ENCODE data around the gene CCDC88A.

CCDC88A gene

DNA sequence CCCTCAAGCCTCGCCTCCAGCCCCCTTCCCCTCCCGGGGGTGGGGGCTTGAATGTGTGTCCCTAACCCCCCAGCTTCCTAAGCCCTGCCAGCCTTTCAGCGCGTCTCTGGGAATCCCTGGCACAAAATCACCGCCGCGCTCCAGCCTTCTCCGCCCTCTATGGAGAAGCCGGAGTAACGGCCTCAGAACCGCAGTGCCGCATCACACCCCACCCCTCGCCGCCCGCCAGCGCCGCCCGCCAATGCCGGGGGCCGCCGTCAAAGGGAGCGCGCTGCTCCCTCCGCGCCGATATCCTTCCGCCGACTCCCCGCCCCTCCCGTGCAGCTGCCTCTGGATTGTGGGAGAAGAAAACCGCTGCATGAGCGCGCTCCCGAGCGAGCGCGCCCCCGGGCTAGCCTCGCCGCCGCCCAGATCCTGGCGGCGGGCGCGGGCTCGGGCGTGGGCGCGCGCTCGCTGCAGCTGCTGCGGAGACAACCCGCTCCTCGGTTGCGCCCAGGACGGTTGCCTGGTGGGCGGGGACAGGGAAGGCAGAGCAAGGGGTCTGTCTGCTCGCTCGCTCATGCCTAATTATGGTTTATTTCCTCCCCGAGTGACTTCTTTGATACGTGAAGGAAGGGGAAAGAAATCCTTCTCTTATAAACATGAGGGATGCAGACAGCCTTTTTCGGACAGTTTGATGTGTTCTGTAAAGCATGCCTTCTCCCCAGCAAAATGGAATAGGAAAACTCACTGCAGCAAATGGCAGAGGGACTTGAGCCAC lies at the start of gene CCDC88A (continued):
- TF ChIP-seq, protein P1, sequence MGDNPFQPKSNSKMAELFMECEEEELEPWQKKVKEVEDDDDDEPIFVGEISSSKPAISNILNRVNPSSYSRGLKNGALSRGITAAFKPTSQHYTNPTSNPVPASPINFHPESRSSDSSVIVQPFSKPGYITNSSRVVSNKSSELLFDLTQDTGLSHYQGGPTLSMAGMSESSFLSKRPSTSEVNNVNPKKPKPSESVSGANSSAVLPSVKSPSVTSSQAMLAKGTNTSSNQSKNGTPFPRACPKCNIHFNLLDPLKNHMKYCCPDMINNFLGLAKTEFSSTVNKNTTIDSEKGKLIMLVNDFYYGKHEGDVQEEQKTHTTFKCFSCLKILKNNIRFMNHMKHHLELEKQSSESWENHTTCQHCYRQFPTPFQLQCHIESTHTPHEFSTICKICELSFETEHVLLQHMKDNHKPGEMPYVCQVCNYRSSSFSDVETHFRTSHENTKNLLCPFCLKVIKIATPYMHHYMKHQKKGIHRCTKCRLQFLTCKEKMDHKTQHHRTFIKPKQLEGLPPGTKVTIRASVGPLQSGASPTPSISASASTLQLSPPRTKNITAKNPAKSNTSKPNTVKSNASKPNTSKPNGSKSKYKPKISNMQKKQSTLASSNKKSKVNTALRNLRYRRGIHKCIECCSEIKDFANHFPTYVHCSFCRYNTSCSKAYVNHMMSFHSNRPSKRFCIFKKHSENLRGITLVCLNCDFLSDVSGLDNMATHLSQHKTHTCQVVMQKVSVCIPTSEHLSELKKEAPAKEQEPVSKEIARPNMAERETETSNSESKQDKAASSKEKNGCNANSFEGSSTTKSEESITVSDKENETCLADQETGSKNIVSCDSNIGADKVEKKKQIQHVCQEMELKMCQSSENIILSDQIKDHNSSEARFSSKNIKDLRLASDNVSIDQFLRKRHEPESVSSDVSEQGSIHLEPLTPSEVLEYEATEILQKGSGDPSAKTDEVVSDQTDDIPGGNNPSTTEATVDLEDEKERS (tag by site-specific recombination; IDR thresholded peaks at IDR 0.05), result 0 out of 2 replicates have a peak, but pooled peaks have one; percentile 70
- TF ChIP-seq ZNF354C (tag by site-specific recombination; IDR thresholded peaks at IDR 0.05; ENCODE audit: borderline replicate concordance, low read depth) (no peak), ZNF621 (tag by site-specific recombination; IDR thresholded peaks at IDR 0.05) (no peak), ZNF404 (tag by site-specific recombination; IDR thresholded peaks at IDR 0.05) (no peak), ZFP69B (tag by site-specific recombination; IDR thresholded peaks at IDR 0.05) (peak; percentile 83), HOXA7 (CRISPR knock-in tag; IDR thresholded peaks at IDR 0.05; ENCODE audit: borderline replicate concordance) (no peak), ZNF558 (tag by site-specific recombination; IDR thresholded peaks at IDR 0.05) (no peak), MZF1 (tag by site-specific recombination; IDR thresholded peaks at IDR 0.05; ENCODE audit: borderline replicate concordance) (0 out of 2 replicates have a peak, but pooled peaks have one; percentile 24), ZNF677 (tag by site-specific recombination; IDR thresholded peaks at IDR 0.05) (peak; percentile 46; the same call in 1 of the 2 replicates), GLI2 (tag by site-specific recombination; IDR thresholded peaks at IDR 0.05; ENCODE audit: borderline replicate concordance, low read depth) (no peak), ZNF133 (tag by site-specific recombination; IDR thresholded peaks at IDR 0.05) (no peak), ZNF335 (tag by site-specific recombination; conservative IDR thresholded peaks at IDR 0.05) (0 out of 2 replicates have a peak, but pooled peaks have one; percentile 63), ZNF473 (tag by site-specific recombination; IDR thresholded peaks at IDR 0.05) (no peak), ZNF510 (tag by site-specific recombination; IDR thresholded peaks at IDR 0.05; ENCODE audit: insufficient replicate concordance) (peak; percentile 18), ZNF221 (tag by site-specific recombination; IDR thresholded peaks at IDR 0.05; ENCODE audit: borderline replicate concordance) (peak; percentile 96; the same call in 1 of the 2 replicates)
- TF ChIP-seq, protein P2, sequence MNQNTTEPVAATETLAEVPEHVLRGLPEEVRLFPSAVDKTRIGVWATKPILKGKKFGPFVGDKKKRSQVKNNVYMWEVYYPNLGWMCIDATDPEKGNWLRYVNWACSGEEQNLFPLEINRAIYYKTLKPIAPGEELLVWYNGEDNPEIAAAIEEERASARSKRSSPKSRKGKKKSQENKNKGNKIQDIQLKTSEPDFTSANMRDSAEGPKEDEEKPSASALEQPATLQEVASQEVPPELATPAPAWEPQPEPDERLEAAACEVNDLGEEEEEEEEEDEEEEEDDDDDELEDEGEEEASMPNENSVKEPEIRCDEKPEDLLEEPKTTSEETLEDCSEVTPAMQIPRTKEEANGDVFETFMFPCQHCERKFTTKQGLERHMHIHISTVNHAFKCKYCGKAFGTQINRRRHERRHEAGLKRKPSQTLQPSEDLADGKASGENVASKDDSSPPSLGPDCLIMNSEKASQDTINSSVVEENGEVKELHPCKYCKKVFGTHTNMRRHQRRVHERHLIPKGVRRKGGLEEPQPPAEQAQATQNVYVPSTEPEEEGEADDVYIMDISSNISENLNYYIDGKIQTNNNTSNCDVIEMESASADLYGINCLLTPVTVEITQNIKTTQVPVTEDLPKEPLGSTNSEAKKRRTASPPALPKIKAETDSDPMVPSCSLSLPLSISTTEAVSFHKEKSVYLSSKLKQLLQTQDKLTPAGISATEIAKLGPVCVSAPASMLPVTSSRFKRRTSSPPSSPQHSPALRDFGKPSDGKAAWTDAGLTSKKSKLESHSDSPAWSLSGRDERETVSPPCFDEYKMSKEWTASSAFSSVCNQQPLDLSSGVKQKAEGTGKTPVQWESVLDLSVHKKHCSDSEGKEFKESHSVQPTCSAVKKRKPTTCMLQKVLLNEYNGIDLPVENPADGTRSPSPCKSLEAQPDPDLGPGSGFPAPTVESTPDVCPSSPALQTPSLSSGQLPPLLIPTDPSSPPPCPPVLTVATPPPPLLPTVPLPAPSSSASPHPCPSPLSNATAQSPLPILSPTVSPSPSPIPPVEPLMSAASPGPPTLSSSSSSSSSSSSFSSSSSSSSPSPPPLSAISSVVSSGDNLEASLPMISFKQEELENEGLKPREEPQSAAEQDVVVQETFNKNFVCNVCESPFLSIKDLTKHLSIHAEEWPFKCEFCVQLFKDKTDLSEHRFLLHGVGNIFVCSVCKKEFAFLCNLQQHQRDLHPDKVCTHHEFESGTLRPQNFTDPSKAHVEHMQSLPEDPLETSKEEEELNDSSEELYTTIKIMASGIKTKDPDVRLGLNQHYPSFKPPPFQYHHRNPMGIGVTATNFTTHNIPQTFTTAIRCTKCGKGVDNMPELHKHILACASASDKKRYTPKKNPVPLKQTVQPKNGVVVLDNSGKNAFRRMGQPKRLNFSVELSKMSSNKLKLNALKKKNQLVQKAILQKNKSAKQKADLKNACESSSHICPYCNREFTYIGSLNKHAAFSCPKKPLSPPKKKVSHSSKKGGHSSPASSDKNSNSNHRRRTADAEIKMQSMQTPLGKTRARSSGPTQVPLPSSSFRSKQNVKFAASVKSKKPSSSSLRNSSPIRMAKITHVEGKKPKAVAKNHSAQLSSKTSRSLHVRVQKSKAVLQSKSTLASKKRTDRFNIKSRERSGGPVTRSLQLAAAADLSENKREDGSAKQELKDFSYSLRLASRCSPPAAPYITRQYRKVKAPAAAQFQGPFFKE (tag by site-specific recombination; IDR thresholded peaks at IDR 0.05; ENCODE audit: borderline replicate concordance), result no peak
- TF ChIP-seq, protein P3, sequence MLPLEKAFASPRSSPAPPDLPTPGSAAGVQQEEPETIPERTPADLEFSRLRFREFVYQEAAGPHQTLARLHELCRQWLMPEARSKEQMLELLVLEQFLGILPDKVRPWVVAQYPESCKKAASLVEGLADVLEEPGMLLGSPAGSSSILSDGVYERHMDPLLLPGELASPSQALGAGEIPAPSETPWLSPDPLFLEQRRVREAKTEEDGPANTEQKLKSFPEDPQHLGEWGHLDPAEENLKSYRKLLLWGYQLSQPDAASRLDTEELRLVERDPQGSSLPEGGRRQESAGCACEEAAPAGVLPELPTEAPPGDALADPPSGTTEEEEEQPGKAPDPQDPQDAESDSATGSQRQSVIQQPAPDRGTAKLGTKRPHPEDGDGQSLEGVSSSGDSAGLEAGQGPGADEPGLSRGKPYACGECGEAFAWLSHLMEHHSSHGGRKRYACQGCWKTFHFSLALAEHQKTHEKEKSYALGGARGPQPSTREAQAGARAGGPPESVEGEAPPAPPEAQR (tag by site-specific recombination; IDR thresholded peaks at IDR 0.05), result peak; percentile 82
- TF ChIP-seq, protein P4, sequence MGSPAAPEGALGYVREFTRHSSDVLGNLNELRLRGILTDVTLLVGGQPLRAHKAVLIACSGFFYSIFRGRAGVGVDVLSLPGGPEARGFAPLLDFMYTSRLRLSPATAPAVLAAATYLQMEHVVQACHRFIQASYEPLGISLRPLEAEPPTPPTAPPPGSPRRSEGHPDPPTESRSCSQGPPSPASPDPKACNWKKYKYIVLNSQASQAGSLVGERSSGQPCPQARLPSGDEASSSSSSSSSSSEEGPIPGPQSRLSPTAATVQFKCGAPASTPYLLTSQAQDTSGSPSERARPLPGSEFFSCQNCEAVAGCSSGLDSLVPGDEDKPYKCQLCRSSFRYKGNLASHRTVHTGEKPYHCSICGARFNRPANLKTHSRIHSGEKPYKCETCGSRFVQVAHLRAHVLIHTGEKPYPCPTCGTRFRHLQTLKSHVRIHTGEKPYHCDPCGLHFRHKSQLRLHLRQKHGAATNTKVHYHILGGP (tag by site-specific recombination; IDR thresholded peaks at IDR 0.05), result 0 out of 2 replicates have a peak, but pooled peaks have one; percentile 29
- TF ChIP-seq, protein P5, sequence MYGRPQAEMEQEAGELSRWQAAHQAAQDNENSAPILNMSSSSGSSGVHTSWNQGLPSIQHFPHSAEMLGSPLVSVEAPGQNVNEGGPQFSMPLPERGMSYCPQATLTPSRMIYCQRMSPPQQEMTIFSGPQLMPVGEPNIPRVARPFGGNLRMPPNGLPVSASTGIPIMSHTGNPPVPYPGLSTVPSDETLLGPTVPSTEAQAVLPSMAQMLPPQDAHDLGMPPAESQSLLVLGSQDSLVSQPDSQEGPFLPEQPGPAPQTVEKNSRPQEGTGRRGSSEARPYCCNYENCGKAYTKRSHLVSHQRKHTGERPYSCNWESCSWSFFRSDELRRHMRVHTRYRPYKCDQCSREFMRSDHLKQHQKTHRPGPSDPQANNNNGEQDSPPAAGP (tag by site-specific recombination; IDR thresholded peaks at IDR 0.05), result peak; percentile 97
- TF ChIP-seq, protein P6, sequence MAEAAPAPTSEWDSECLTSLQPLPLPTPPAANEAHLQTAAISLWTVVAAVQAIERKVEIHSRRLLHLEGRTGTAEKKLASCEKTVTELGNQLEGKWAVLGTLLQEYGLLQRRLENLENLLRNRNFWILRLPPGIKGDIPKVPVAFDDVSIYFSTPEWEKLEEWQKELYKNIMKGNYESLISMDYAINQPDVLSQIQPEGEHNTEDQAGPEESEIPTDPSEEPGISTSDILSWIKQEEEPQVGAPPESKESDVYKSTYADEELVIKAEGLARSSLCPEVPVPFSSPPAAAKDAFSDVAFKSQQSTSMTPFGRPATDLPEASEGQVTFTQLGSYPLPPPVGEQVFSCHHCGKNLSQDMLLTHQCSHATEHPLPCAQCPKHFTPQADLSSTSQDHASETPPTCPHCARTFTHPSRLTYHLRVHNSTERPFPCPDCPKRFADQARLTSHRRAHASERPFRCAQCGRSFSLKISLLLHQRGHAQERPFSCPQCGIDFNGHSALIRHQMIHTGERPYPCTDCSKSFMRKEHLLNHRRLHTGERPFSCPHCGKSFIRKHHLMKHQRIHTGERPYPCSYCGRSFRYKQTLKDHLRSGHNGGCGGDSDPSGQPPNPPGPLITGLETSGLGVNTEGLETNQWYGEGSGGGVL (tag by site-specific recombination; IDR thresholded peaks at IDR 0.05), result peak; percentile 72
- TF ChIP-seq, protein P7, sequence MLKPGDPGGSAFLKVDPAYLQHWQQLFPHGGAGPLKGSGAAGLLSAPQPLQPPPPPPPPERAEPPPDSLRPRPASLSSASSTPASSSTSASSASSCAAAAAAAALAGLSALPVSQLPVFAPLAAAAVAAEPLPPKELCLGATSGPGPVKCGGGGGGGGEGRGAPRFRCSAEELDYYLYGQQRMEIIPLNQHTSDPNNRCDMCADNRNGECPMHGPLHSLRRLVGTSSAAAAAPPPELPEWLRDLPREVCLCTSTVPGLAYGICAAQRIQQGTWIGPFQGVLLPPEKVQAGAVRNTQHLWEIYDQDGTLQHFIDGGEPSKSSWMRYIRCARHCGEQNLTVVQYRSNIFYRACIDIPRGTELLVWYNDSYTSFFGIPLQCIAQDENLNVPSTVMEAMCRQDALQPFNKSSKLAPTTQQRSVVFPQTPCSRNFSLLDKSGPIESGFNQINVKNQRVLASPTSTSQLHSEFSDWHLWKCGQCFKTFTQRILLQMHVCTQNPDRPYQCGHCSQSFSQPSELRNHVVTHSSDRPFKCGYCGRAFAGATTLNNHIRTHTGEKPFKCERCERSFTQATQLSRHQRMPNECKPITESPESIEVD (tag by site-specific recombination; IDR thresholded peaks at IDR 0.05), result peak; percentile 13; the same call in 1 of the 2 replicates

All from HEK293 (cell line).